Left ventricle myocardium inferior (tissue), 1 donor: ENCODE results near the gene CSTPP1. TPM values are rescaled to one million over a fixed set of nuclear protein-coding genes. Genes with fewer than 3 reads are reported as not detected.
A peak's percentile ranks its signal among the peaks of the same experiment; 100 is the strongest.

Experiments used
- DNase-seq: peaks from one replicate; pipeline ENCODE4 v3.0.0-alpha.2; 2020
- H3K27ac ChIP-seq: fragments of 200-600 bp; replicated peaks from 2 replicates; pipeline ENCODE4 v1.8.0; 2021
- H3K27me3 ChIP-seq: fragments of 200-600 bp; 2 replicates; pipeline ENCODE4 v1.8.0; 2021; ENCODE audit warnings: low read depth
- H3K36me3 ChIP-seq: fragments of 200-600 bp; 2 replicates; pipeline ENCODE4 v1.8.0; 2021
- H3K4me1 ChIP-seq: fragments of 200-600 bp; 2 replicates; pipeline ENCODE4 v1.8.0; 2021
- H3K4me3 ChIP-seq: fragments of 200-600 bp; 2 replicates; pipeline ENCODE4 v1.8.0; 2021; ENCODE audit warnings: mild to moderate bottlenecking, moderate library complexity
- H3K9me3 ChIP-seq: fragments of 200-600 bp; replicated peaks from 2 replicates; pipeline ENCODE4 v1.8.0; 2021
- intact Hi-C: fragments of 100-400 bp; cut with micrococcal nuclease; formaldehyde crosslinking; loops from one replicate; pipeline ENCODE4 v1.11.0; 2022
- total RNA-seq: library from RNA; stranded (reverse); fragmentation: NEBNext Ultra II Directional; extraction: Animal tissue kit (Norgen Biotek cat#: 25700); gene quantifications from one replicate; pipeline ENCODE4 v1.2.1, GENCODE V29; 2021
- TF ChIP-seq, protein P1 (sequence below): fragments of 200-600 bp; IDR thresholded peaks from 2 replicates; pipeline ENCODE4 v1.8.0; 2021; ENCODE audit warnings: antibody characterized with exemption, mild to moderate bottlenecking, borderline replicate concordance
- donor health status: DM: no; HTN: yes; CAD: no; lungs with severe emphysema.

The CSTPP1 gene
- total RNA-seq, 1 donor from 2014 or later = 12.9 TPM

DNA sequence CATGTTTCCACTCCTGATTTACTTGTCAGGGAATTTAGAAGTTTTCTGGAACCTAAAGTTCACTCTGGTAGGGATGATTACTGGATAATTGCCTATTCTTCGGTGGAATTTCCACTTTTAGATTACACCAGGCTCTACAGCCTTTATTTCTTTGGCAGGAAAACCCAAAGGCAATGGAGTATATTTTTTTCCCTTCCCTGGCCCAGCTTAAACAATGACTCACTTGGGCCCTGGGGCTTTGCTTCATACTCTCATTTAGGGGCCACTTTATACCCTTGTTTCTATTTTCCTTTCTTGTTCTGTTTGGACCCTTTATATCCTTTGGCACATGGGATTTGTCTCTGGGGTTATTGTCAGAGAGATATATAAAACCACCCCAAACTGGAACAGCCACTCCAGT lies 114.7 kb downstream of the CSTPP1 start:
- Histone ChIP-seq H3K4me1 (peaks cover 6% of the 10 kb centered on the region), H3K27me3 (no peaks in the 10 kb centered on the region), H3K36me3 (no peaks in the 10 kb centered on the region), H3K9me3 (no peaks in the 10 kb centered on the region), H3K4me3 (no peak overlapping the region), H3K27ac (peak overlapping the region; percentile 7)
- intact Hi-C loops = no loop called here
- TF ChIP-seq, protein P1, sequence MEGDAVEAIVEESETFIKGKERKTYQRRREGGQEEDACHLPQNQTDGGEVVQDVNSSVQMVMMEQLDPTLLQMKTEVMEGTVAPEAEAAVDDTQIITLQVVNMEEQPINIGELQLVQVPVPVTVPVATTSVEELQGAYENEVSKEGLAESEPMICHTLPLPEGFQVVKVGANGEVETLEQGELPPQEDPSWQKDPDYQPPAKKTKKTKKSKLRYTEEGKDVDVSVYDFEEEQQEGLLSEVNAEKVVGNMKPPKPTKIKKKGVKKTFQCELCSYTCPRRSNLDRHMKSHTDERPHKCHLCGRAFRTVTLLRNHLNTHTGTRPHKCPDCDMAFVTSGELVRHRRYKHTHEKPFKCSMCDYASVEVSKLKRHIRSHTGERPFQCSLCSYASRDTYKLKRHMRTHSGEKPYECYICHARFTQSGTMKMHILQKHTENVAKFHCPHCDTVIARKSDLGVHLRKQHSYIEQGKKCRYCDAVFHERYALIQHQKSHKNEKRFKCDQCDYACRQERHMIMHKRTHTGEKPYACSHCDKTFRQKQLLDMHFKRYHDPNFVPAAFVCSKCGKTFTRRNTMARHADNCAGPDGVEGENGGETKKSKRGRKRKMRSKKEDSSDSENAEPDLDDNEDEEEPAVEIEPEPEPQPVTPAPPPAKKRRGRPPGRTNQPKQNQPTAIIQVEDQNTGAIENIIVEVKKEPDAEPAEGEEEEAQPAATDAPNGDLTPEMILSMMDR = no peak
- no peak for DNase-seq

DNA sequence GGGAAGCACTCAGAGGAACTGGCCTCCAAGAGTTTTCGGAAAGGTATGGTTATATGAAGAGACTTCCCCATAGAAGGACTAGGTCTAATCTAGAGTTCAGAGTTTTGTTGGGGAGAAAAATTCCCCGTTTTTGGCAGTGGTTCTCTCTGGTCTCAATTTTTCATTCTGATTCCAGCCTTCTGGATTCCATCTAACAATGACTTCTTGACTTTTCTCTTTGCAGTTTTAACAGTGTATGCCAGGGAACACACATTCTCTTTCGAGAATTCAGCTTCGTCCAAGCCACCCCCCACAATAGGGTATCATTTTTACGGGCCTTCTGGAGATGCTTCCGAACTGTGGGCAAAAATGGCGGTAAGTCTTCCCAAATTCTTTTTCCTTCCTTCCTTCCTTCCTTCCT lies 115.6 kb downstream of the CSTPP1 start:
- intact Hi-C loops = no loop called here
- Histone ChIP-seq H3K36me3 (no peaks in the 10 kb centered on the region), H3K9me3 (no peaks in the 10 kb centered on the region), H3K4me1 (peaks cover 9% of the 10 kb centered on the region), H3K4me3 (no peak overlapping the region), H3K27me3 (no peaks in the 10 kb centered on the region), H3K27ac (peak overlapping the region; percentile 7)
- TF ChIP-seq, protein P1 = no peak
- no peak for DNase-seq

GRCh38 chr11:47052576-47052975 lies 116.0 kb downstream of the CSTPP1 start:
- TF ChIP-seq, protein P1 = no peak
- DNase-seq = no peak
- Histone ChIP-seq H3K27me3 (no peaks in the 10 kb centered on the region), H3K27ac (no peak overlapping the region), H3K36me3 (no peaks in the 10 kb centered on the region), H3K9me3 (peaks cover under 1% of the 10 kb centered on the region), H3K4me3 (no peak overlapping the region), H3K4me1 (peaks cover 9% of the 10 kb centered on the region)
- intact Hi-C loops = no loop called here

DNA sequence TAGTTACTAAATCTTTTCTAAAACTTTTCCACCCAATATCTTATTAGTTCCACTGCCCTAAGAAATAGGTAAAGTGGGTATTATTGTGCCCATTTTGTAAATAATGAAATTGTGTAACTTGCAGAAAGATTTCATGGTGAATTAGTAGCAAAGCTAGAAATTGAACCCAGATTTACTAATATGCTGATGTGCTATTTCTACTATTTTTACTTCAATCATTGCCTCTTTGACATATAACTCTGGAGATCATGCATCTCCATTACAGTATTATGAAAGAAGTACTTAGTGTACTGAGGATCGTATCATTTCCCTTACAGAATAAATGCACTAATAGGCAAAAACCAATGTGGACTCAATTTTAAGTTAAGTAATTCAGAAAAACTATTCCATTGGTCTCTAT lies 119.0 kb downstream of the CSTPP1 start:
- TF ChIP-seq, protein P1 = no peak
- intact Hi-C loops = no loop called here
- no peak for DNase-seq
- Histone ChIP-seq H3K36me3 (no peaks in the 10 kb centered on the region), H3K4me3 (no peak overlapping the region), H3K27ac (no peak overlapping the region), H3K4me1 (peaks cover 9% of the 10 kb centered on the region), H3K27me3 (no peaks in the 10 kb centered on the region), H3K9me3 (peaks cover 7% of the 10 kb centered on the region)

DNA sequence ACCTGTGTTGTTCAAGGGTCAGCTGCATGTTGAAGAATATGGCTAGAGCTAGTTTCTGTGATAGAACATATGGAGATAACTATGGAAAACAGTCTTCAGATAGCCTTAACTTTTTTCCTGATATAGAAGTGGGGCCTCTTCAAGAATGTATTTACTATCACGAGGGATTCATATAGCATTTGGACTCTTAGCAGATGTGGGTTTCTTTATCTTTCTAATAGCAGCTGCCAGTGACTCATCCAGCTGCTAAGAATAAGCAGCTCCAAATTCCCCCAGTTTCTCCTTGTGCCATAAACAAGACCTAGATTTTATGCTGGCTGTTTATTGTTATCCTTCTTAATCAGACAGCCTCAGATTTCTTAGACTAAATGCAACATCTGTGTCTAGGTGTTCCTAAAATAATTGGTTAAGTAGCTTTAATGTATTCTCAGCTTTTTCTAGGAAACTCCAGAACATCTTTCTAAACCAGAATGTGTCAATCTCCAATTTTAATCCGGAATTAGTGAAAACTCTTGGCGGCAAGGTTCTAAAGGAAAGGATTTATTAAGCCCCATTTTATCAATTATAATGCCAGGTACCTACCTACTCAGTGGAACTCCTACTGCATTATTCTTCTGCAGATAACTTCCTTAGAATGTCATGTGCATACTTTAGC lies 119.8 kb downstream of the CSTPP1 start:
- intact Hi-C loops = no loop called here
- H3K27ac ChIP-seq = no peak overlapping the region
- H3K4me1 ChIP-seq = peaks cover 9% of the 10 kb centered on the region
- DNase-seq = no peak
- peaks cover 7% of the 10 kb centered on the region for H3K9me3 ChIP-seq
- no peaks in the 10 kb centered on the region for H3K36me3 ChIP-seq
- TF ChIP-seq, protein P1 = no peak
- no peaks in the 10 kb centered on the region for H3K27me3 ChIP-seq
- no peak overlapping the region for H3K4me3 ChIP-seq

GRCh38 chr11:47057365-47057764 lies 120.8 kb downstream of the CSTPP1 start:
- Histone ChIP-seq H3K27me3 (no peaks in the 10 kb centered on the region), H3K36me3 (no peaks in the 10 kb centered on the region), H3K9me3 (peaks cover 7% of the 10 kb centered on the region), H3K4me3 (no peak overlapping the region), H3K4me1 (peaks cover 9% of the 10 kb centered on the region), H3K27ac (no peak overlapping the region)
- DNase-seq = no peak
- intact Hi-C loops = no loop called here
- TF ChIP-seq, protein P1 = no peak
